Fibroblast of skin of right quadriceps (primary cell): ENCODE results near the gene ALG5.

Source experiments
- DNase-seq: peaks from one replicate; pipeline ENCODE4 v3.0.0-alpha.2; 2013

Gene ALG5

GRCh38 chr13:36999054-36999714 is at the start of gene ALG5:
Gene ALG5, minus strand, starts transcription at chr13:36999340. Its CDS starts 40 bp downstream, at chr13:36999300.
- peak; percentile 89 for DNase-seq

- DNase-seq: no peak
Observed at GRCh38 chr13:37047846-37048245, 48.7 kb upstream of the ALG5 start.

GRCh38 chr13:37047032-37047431 is 47.9 kb upstream of the ALG5 start:
- DNase-seq: no peak

GRCh38 chr13:37046062-37046461 is 46.9 kb upstream of the ALG5 start:
- no peak for DNase-seq

GRCh38 chr13:37040789-37041188 is 41.6 kb upstream of the ALG5 start:
- no peak for DNase-seq

- no peak for DNase-seq
Observed at GRCh38 chr13:37039896-37040295, 40.8 kb upstream of the ALG5 start.

- no peak for DNase-seq
Observed at GRCh38 chr13:37037241-37037640, 38.1 kb upstream of the ALG5 start.

- peak; percentile 31 for DNase-seq
Observed at GRCh38 chr13:37029617-37030016, 30.5 kb upstream of the ALG5 start.

GRCh38 chr13:37027639-37028038 is 28.5 kb upstream of the ALG5 start:
- DNase-seq: no peak

- DNase-seq: no peak
Observed at GRCh38 chr13:37026771-37027170, 27.6 kb upstream of the ALG5 start.

- peak; percentile 31 for DNase-seq
Observed at GRCh38 chr13:37023871-37024270, 24.7 kb upstream of the ALG5 start.

- DNase-seq: no peak
Observed at GRCh38 chr13:37014609-37015008, 15.5 kb upstream of the ALG5 start.

- no peak for DNase-seq
Observed at GRCh38 chr13:37011788-37012187, 12.6 kb upstream of the ALG5 start.

- no peak for DNase-seq
Observed at GRCh38 chr13:37011002-37011401, 11.9 kb upstream of the ALG5 start.

GRCh38 chr13:37010424-37010823 is 11.3 kb upstream of the ALG5 start:
- DNase-seq: no peak

GRCh38 chr13:37009692-37010091 is 10.6 kb upstream of the ALG5 start:
- DNase-seq: no peak

GRCh38 chr13:37001921-37002250 is 2.7 kb upstream of the ALG5 start:
- DNase-seq: no peak

GRCh38 chr13:36998624-36999041 is 507 bp downstream of the ALG5 start:
- no peak for DNase-seq

- DNase-seq: no peak
Observed at GRCh38 chr13:36997716-36998427, 1.3 kb downstream of the ALG5 start.

GRCh38 chr13:36992362-36992761 is 6.8 kb downstream of the ALG5 start:
- no peak for DNase-seq

- DNase-seq: peak; percentile 19
Observed at GRCh38 chr13:36986462-36987240, 12.5 kb downstream of the ALG5 start.

GRCh38 chr13:36981156-36981743 is 17.9 kb downstream of the ALG5 start:
- peak; percentile 52 for DNase-seq

GRCh38 chr13:36979361-36980050 is 19.6 kb downstream of the ALG5 start:
- peak; percentile 45 for DNase-seq
